Measurements from ENCODE around the gene PXN.
"Not testable (repeated sequence)": the region's sequence is repeated elsewhere in the genome, so short reads cannot be mapped to it uniquely, and the experiment has no call there.

The PXN gene

GRCh38 chr12:120224304-120225199 is 41.0 kb downstream of the PXN start:
- DNase-seq, result no peak

GRCh38 chr12:120223458-120224303 is 41.8 kb downstream of the PXN start:
- DNase-seq, result no peak

- no peak for DNase-seq
Measured at GRCh38 chr12:120222288-120222832, 43.2 kb downstream of the PXN start.

GRCh38 chr12:120221576-120221900 is 44.0 kb downstream of the PXN start:
- no peak for DNase-seq

GRCh38 chr12:120220838-120221575 is 44.5 kb downstream of the PXN start:
- DNase-seq, result no peak

GRCh38 chr12:120218680-120219606 is 46.6 kb downstream of the PXN start:
- DNase-seq, result no peak

DNA sequence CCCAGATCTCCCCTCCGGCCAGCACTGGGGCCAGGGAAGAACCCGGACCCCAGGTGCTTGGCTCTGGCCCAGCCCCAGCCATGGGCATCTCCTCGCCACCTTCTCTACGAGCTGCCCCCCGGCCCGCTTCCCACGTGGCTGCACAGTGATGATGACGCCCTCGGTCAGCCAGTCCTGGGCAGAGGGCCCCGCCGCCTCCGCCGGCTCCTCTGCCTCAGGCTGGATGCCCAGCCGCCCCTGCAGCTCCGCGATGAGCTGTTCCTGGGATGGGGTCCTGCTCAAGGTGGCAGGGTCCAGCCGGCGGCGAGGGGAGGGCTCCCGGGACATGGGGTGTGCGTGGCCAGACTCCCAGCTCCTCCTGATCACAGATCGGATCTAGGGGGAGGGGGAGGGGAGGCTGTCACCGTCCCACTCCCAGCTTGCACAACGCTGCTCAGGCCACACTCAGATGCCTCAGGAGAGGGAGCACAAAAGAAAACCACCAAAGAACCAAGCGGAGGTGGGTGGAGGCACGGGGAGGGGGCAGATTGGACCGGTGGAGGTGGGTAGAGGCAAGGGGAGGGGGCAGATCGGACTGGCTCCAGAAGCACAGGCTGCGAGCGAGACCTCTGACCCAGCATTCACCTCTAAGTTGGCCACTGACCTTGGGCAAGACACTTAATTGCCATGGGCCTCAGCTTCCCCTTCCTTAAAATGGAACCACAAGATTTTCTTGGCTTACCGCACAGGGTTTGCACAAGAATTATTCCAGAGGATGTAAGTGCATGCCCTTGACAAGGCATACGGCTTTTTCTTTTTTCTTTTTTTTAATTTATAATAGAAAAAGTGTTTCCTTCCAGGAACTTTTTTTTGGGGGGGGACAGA is 48.6 kb downstream of the PXN start:
- no peak for DNase-seq

GRCh38 chr12:120215766-120216735 is 49.5 kb downstream of the PXN start:
- DNase-seq, result no peak

DNA sequence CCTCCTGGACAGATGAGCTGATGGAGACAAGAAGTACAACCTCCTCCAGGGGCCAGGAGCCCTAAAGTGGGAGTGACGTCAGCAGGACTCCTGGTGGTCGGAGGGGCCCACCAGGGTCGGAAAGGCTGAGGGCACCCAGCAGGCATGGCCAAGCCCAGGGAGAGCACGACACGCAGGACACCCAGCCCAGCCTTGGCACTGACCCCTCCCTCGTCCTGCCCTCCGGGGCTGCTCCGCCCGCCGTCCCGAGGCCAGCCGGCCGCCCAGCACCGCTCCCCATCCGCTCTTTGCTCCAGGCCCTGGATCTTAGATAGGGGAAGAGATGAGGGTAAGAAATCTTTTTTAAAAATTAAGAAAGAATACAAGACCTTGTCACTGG is 50.2 kb downstream of the PXN start:
- no peak for DNase-seq

DNA sequence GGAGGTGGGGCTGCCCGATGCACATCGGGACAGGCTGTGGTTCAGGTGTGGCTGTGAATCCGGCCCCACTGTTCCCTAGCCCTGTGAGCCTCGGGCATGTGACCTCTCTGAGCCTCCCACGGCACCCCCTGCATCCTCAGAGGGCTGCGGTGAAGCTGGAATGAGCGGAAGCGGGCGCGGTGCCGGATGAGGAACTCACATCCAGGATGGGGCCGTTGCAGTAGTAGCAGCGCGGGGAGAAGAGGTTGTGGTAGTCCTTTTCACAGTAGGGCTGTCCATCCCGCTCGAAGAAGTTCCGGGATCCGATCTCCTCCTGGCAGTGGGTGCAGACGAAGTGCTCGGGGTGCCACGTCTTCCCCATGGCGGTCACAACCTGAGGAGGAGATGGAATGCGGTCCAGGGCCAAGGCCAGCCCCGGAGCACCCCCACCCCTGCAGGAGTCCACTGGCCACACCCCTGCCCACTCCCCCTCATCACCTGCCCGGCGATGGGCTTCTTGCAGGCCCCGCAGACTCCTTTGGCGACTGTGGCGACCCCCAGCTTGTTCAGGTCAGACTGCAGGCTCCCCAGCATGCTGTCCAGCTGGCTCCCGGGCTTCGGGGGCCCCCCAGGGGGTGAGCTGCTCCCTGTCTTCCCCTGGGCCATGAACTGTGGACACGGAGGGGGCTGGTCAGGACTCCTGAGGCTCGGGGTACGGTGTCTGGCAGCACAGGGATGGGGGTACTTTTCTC is 50.7 kb downstream of the PXN start:
- no peak for DNase-seq

DNA sequence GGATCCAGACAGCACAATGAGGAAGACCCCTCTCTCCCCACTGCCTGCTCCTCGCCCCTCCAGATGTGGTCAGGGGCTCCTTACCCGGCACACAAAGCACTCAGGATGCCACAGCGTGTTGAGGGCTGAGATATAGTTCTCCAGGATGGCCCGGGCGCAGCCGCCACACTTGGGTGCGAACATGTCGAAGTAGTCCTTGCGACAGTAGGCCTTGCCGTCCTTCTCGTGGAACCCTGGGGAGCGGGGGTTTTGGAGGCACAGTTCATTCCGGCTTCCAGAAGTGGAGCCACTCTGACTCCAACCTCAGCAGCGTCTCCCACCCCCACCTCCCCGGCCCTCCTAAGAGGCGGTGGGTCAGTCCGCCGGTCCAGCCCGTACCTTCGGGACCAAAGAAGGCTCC is 51.8 kb downstream of the PXN start:
- DNase-seq, result no peak

- DNase-seq, result not testable (repeated sequence)
Measured at GRCh38 chr12:120213182-120213581, 52.3 kb downstream of the PXN start.

DNA sequence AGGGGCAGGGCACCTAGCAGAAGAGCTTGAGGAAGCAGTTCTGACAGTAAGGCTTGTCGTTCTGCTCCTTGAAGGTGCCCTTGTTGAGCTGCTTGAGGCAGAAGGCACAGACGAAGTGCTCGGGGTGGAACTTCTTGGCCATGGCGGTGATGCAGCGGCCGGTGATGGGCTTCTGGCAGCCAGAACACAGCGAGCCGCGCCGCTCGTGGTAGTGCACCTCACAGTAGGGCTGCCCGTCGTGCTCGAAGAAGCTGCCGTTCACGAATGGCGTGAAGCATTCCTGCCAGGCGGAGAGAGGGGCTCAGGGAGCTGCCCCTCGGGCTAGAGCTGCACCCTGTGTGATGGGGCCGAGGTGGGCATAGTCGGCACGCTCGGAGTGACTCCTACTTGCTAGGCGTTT is 53.2 kb downstream of the PXN start:
- no peak for DNase-seq

- no peak for DNase-seq
Measured at GRCh38 chr12:120211904-120212283, 53.6 kb downstream of the PXN start.

DNA sequence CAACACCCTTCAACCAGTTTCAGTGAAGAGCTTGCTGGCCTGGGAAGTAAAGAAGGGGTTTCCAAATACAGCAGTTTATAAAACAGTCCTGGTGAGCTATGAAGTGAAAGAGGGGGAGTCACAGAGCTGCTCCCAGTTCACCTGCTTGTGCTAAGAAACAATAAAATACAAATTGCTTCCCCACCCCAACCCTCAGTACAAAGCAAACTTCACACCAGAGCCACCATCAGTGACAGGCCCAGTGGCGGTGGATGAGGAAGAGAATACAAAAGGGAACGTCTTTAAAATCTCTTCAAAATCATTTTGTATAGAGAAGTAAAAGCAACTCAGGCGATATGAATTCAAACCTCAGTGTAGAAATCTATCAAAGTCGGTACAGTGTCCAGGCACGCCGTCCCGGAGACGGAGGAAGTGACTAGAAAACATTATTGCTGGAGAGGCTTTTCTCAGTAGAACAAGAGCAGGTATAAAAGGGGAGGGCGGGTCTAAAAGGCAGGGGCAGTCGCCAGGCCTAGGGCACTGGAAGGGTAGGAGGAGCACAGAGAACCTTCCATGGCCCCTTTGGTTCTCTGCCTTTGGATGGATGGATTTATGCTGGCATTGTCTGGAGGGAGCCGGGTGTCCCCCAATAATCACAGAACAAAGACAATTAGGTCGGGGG is 54.2 kb downstream of the PXN start:
- DNase-seq, result no peak

DNA sequence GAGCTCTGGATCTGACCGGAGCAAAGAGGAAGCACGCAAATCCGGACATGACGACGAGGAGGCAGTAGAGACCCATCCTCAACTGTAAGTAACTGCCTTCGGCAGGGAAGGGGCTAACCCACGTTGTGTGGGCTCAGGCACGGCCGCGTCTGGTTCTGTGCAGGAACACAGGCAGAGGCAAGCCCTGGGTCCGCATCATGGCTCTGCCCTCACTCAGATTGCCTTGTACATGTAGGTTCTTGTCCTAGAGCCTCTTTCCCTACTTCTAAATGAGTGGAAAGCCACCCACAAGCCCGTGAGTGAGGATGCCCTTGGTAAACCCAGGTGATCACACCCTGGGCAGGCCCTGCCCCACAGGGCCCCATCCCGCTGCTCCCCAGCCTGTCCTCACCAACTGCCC is 55.7 kb downstream of the PXN start:
- no peak for DNase-seq

GRCh38 chr12:120207227-120207626 is 58.3 kb downstream of the PXN start:
- DNase-seq, result no peak

DNA sequence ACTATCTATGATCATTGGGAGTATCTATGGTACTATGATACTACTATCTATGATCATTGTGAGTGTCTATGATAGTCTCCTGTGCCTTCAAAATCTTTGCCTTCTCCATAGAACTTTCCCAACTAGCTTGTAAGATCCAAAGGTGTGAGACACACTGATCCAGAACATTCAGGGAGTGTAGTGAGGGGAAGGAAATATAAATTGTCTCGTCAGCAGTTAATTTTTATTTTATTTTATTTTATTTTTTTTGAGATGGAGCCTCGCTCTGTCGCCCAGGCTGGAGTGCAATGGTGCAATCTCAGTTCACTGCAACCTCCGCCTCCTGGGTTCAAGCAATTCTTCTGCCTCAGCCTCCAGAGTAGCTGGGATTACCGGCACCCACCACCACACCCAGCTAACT is 58.7 kb downstream of the PXN start:
- not testable (repeated sequence) for DNase-seq

DNA sequence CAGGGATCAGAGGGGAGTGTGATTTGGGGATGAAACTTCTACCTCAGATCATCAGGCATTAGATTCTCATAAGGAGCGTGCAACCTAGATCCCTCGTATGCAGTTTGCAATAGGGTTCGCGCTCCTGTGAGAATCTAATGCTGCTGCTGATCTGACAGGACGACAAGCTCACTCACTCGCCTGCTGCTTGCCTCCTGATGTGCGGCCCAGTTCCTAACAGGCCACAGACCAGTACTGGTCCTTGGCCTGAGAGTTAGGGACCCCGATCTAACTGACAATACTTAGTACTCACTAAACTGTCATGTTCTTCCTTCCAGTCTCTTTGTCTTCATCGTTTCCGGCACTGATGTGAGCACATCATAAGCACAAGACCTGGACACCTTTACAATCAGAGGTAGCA is 59.3 kb downstream of the PXN start:
- no peak for DNase-seq

Data from EL (cell line).